OCI-LY1 (cell line): ENCODE results near the gene SPRED3.
"Not testable (repeated sequence)": the region's sequence is repeated elsewhere in the genome, so short reads cannot be mapped to it uniquely, and the experiment has no call there.

Experiments
- H2AFZ ChIP-seq: fragments of 200-600 bp; sonication (generic), shearing (Covaris generic); 2 replicates; pipeline ENCODE4 v1.6.0; 2014; ENCODE audit warnings: antibody characterized with exemption, mild to moderate bottlenecking, low read length
- H3F3A ChIP-seq: fragments of 200-600 bp; sonication (generic), shearing (Covaris generic); 2 replicates; pipeline ENCODE4 v1.6.0; 2014; ENCODE audit warnings: mild to moderate bottlenecking, antibody characterized with exemption, low read length, moderate library complexity; ENCODE audit not compliant: insufficient read depth
- H3K27ac ChIP-seq: fragments of 200-600 bp; sonication (generic); 2 replicates; pipeline ENCODE4 v1.5.1; 2014; ENCODE audit warnings: low read length, mixed run types, mild to moderate bottlenecking, low read depth; ENCODE audit not compliant: poor library complexity, severe bottlenecking
- H3K27me3 ChIP-seq: fragments of 200-600 bp; sonication (generic); 2 replicates; pipeline ENCODE4 v1.6.0; 2014; ENCODE audit warnings: antibody characterized with exemption, mild to moderate bottlenecking, low read length, moderate library complexity; ENCODE audit not compliant: insufficient read depth
- H3K36me3 ChIP-seq: fragments of 200-600 bp; sonication (generic); 2 replicates; pipeline ENCODE4 v1.6.1; 2014; ENCODE audit warnings: mild to moderate bottlenecking, antibody characterized with exemption, low read length, moderate library complexity, mixed read lengths; ENCODE audit not compliant: insufficient read depth
- H3K4me1 ChIP-seq: fragments of 200-600 bp; sonication (generic); 2 replicates; pipeline ENCODE4 v1.5.1; 2014; ENCODE audit warnings: mild to moderate bottlenecking, low read length, moderate library complexity; ENCODE audit not compliant: insufficient read depth, severe bottlenecking
- H3K4me2 ChIP-seq: fragments of 200-600 bp; sonication (generic), shearing (Covaris generic); 2 replicates; pipeline ENCODE4 v1.6.1; 2014; ENCODE audit warnings: low read length
- H3K4me3 ChIP-seq: fragments of 200-600 bp; sonication (generic); 2 replicates; pipeline ENCODE4 v1.5.1; 2014; ENCODE audit warnings: low read length, low read depth, mild to moderate bottlenecking, mixed read lengths; ENCODE audit not compliant: poor library complexity, severe bottlenecking
- H3K79me2 ChIP-seq: fragments of 200-600 bp; shearing (Covaris generic); 2 replicates; pipeline ENCODE4 v1.6.1; 2016; ENCODE audit warnings: mixed run types, low read length, mixed read lengths; ENCODE audit not compliant: insufficient read depth
- H3K9ac ChIP-seq: fragments of 200-600 bp; sonication (generic), shearing (Covaris generic); 2 replicates; pipeline ENCODE4 v1.6.1; 2014; ENCODE audit warnings: mild to moderate bottlenecking, low read length, mixed read lengths
- H3K9me2 ChIP-seq: fragments of 200-600 bp; sonication (generic), shearing (Covaris generic); 2 replicates; pipeline ENCODE4 v1.6.1; 2014; ENCODE audit warnings: low read depth, mild to moderate bottlenecking, low read length, mixed read lengths
- H3K9me3 ChIP-seq: fragments of 200-600 bp; shearing (Covaris generic); 2 replicates; pipeline ENCODE4 v1.6.1; 2014; ENCODE audit warnings: low read length, mixed read lengths
- H4K20me1 ChIP-seq: fragments of 200-600 bp; sonication (generic), shearing (Covaris generic); 2 replicates; pipeline ENCODE4 v1.6.0; 2016; ENCODE audit warnings: mild to moderate bottlenecking, low read length; ENCODE audit not compliant: insufficient read depth
- CTCF ChIP-seq: fragments of 200-600 bp; sonication (generic), shearing (Covaris generic); IDR thresholded peaks from 2 replicates; pipeline ENCODE4 v1.5.1; 2017; ENCODE audit warnings: mild to moderate bottlenecking, antibody characterized with exemption, low read length, moderate library complexity, mixed read lengths
- EZH2 ChIP-seq: fragments of 200-600 bp; sonication (generic), shearing (Covaris generic); IDR thresholded peaks from 2 replicates; pipeline ENCODE4 v1.8.0; 2017; ENCODE audit warnings: borderline replicate concordance, mixed run types, mild to moderate bottlenecking, antibody characterized with exemption, low read length, moderate library complexity, mixed read lengths

SPRED3 gene

GRCh38 chr19:38405276-38405675 lies 16.8 kb downstream of the SPRED3 start:
- Histone ChIP-seq H3K27me3 (no peaks in the 10 kb centered on the region), H3K36me3 (peaks cover 8% of the 10 kb centered on the region; the same call in 1 of the 2 replicates), H3K27ac (no peak overlapping the region), H3K9ac (no peak overlapping the region), H3K9me2 (no peaks in the 10 kb centered on the region), H3K4me1 (peaks cover 10% of the 10 kb centered on the region), H3K4me3 (no peak overlapping the region), H3K9me3 (no peaks in the 10 kb centered on the region), H3F3A (no peaks in the 10 kb centered on the region), H3K4me2 (no peak overlapping the region), H2AFZ (no peak overlapping the region), H4K20me1 (no peaks in the 10 kb centered on the region), H3K79me2 (no peaks in the 10 kb centered on the region)
- TF ChIP-seq EZH2, result no peak
- TF ChIP-seq CTCF, result no peak

- peaks cover 8% of the 10 kb centered on the region; the same call in 1 of the 2 replicates for H3K36me3 ChIP-seq
- no peaks in the 10 kb centered on the region for H3K79me2 ChIP-seq
- no peak overlapping the region for H3K4me2 ChIP-seq
- no peaks in the 10 kb centered on the region for H3K9me2 ChIP-seq
- H3K4me1 ChIP-seq, result no peaks in the 10 kb centered on the region
- H3K9me3 ChIP-seq, result no peaks in the 10 kb centered on the region
- no peak overlapping the region for H2AFZ ChIP-seq
- no peaks in the 10 kb centered on the region for H4K20me1 ChIP-seq
- no peaks in the 10 kb centered on the region; the same call in 1 of the 2 replicates for H3K27me3 ChIP-seq
- no peaks in the 10 kb centered on the region for H3F3A ChIP-seq
- H3K9ac ChIP-seq, result no peak overlapping the region
- no peak overlapping the region for H3K4me3 ChIP-seq
- TF ChIP-seq CTCF (no peak), EZH2 (no peak)
- H3K27ac ChIP-seq, result no peak overlapping the region
Observed at GRCh38 chr19:38409631-38410133, 21.2 kb downstream of the SPRED3 start.

- H2AFZ ChIP-seq, H3K9ac ChIP-seq, H3K79me2 ChIP-seq, H4K20me1 ChIP-seq, H3K9me3 ChIP-seq, H3K4me2 ChIP-seq, H3K36me3 ChIP-seq, H3K4me3 ChIP-seq, H3K4me1 ChIP-seq, H3K27me3 ChIP-seq, H3F3A ChIP-seq, H3K27ac ChIP-seq, H3K9me2 ChIP-seq: not testable (repeated sequence)
Observed at GRCh38 chr19:38410407-38410806, 21.9 kb downstream of the SPRED3 start.

GRCh38 chr19:38411041-38411712 lies 22.7 kb downstream of the SPRED3 start:
- Histone ChIP-seq H3K9me2 (no peaks in the 10 kb centered on the region), H3K27me3 (no peaks in the 10 kb centered on the region; the same call in 1 of the 2 replicates), H3F3A (no peaks in the 10 kb centered on the region), H4K20me1 (no peaks in the 10 kb centered on the region), H3K4me1 (no peaks in the 10 kb centered on the region), H3K36me3 (no peaks in the 10 kb centered on the region; the same call in 1 of the 2 replicates), H3K9ac (no peak overlapping the region), H3K4me3 (no peak overlapping the region), H3K27ac (no peak overlapping the region), H2AFZ (no peak overlapping the region), H3K79me2 (no peaks in the 10 kb centered on the region), H3K4me2 (no peak overlapping the region), H3K9me3 (no peaks in the 10 kb centered on the region)
- TF ChIP-seq EZH2 (no peak), CTCF (no peak)

- H3K36me3 ChIP-seq, result not testable (repeated sequence)
Observed at GRCh38 chr19:38411898-38412297, 23.4 kb downstream of the SPRED3 start.

More at GRCh38 chr19:38411898-38412297, 23.4 kb downstream of the SPRED3 start:
- not testable (repeated sequence) for H3K9me2 ChIP-seq, H3K4me3 ChIP-seq, H3F3A ChIP-seq, H3K27me3 ChIP-seq, H2AFZ ChIP-seq, H3K9ac ChIP-seq, H3K27ac ChIP-seq, H3K4me2 ChIP-seq, H3K9me3 ChIP-seq, H3K79me2 ChIP-seq, H3K4me1 ChIP-seq, H4K20me1 ChIP-seq
